Right renal pelvis (tissue), 4 donors: ENCODE results near the gene STX18. TPM values are rescaled to one million over a fixed set of nuclear protein-coding genes. Genes with fewer than 3 reads are reported as not detected.

Experiments used
- DNase-seq, 4 donors: peaks; one replicate each; pipeline ENCODE4 v3.0.0-alpha.2; 2013; ENCODE audit warnings: low read depth in 4 of 4, low spot score in 3 of 4, missing footprints in 1 of 4
- polyA plus RNA-seq, 4 donors: library from polyadenylated mRNA; unstranded; fragments of 120-200 nt; gene quantifications; one replicate each; pipeline ENCODE4 v1.2.1, GENCODE V29; 2013; ENCODE audit not compliant: insufficient read length in 4 of 4

The STX18 gene
- polyA plus RNA-seq, 4 donors: 66.7 to 91.0 (median 78.7) TPM

DNA sequence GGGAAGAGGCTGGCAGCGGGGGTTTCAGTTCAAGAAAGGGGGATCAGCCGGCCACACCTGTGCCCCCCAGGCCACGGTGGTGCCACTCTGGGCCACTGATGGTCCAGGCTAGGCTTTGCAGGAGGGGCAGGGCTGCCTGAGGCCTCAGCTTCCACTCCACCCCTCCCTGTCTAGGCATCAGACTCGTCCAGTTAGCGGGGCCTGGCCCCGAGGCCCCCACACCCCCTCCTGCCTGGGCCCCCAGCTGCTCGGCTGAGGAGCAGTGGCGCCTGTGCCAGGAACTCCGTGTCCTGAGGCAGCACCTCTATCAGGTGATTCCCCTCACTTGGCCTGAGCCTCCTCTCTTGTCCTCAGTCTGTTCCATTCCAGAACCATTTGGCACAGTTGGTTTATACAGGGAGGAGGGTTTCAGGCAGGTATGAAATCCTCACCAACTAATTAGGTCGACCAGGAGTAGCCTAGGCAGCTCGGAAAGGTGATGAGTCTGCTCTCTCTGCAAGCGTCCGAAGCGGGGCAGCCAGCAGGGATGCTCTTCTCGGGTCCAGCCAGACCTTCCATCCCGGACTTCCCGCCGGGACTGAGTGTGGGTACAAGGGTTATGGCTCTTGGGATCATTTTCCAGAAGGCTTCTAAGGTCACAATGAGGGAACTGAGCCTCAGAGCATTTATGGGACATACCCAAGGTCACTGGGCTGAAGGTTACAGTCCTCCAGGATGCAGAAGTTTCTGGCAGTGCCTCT lies 152.8 kb downstream of the STX18 start:
- no peak for DNase-seq

DNA sequence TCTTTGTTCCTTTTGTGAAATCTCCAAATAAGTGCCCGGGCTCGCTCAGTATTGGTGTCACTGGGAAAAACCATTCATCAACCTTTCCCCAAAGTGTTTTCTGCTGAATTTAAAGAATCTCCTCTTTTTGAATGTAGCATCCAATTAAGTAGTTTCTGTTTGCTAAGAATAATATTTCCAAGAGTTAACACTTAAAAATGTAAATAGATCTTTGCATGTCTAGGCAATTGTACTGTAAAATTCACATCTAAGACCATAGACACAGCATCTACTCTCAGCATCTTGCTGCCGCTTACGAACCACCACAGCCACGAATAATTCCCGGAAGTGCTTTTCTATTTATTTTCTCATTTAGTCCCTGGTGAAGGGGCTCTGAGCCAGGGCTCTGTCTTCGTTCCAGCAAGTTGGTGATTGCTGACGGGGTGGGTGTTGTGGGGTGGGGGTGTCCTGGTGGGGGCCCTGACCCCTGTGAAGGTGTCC lies 153.5 kb downstream of the STX18 start:
- DNase-seq: no peak

DNA sequence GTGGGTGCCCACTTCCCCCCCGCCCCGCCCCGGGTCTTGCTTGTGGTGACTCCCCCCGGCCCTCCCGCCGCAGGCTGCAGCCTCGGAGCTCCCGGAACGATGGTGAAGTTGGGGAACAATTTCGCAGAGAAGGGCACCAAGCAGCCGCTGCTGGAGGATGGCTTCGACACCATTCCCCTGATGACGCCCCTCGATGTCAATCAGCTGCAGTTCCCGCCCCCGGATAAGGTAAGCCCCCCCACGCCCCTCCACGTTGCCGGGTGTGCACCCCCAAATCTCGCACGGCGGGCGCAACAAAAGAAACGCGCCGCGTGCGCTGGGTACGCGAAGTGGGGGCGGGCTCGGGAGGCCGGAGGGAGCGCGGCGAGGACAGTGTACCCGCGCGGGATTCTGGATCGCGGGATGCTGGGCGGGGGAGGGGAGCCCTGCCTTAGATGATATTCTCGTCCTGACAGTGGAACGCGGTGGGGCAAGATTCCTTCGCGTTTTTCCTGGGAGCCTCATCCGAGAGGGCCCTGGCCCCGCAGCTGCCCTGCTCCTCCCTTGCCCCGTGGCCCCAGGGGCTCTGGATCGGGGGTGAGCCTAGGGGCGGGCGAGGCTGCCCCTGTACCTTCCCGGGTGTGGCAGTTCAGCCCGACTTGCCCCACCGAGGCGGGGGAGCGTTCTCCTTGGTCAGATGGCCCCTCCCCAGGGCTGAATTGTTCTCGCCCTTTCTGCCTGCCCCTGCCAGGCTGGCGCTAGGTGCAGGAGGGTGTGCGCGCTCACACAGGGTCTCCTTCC lies 154.1 kb downstream of the STX18 start:
- DNase-seq: no peak

DNA sequence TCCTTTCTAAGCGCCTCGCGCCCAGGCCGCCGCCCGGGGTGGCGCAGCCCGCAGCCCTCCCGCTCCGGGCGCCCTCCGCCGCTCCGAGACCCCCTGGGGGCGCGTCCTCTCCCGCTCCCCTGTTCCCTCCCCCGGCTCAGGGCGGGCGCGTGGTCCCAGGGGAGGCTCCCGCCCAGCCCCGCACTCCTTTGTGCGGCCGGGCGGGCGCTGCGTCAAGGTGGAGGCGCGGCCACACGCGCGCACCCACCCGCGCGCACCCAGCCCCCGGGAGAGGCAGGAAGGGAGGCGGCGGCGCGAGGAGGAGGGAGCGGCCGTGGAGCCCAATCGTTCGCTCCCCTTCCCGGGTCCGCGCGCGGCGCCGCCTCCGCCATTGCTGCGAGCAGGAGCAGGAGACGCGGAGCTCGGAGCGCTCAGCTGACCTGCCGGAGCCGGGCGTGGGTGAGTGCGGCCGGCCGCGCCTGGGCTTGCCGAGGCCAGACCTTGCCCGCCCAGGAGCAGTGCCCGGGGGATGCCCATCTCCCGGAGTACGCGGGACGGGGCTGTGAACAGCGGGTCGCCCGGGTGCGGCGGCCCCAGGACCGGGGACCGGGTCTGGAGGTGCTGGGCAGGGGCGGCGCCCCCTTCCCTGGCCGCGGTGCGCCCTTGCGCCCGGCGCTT lies 155.0 kb downstream of the STX18 start, which contains the start of gene NSG1:
Gene NSG1 (plus strand): TSS at position 367 of the 657 bp plus-strand sequence. CDS start 528 bp downstream, outside the sequence.
- no peak for DNase-seq

DNA sequence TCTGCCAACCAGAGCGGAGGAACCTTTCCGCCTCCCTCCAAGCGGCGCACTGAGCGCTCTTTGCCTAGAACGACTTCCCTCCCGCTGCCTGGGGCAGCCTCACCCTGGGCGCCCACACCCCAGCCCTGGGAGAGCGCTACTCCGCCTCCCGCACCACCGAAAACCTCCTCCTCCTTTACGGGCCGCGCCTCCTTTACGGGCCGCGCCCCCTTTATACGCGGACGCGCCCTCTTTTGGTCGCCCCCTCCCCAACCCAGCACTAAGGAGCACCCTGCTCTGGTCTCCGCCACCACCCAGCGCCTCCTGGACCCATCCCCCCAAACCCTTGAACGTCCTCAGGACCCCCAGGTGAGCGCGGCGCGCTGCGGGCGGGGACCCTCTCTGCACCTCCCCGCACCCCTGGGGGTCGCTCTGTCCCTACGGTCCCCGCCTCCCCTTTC lies 155.5 kb downstream of the STX18 start:
- DNase-seq: no peak

DNA sequence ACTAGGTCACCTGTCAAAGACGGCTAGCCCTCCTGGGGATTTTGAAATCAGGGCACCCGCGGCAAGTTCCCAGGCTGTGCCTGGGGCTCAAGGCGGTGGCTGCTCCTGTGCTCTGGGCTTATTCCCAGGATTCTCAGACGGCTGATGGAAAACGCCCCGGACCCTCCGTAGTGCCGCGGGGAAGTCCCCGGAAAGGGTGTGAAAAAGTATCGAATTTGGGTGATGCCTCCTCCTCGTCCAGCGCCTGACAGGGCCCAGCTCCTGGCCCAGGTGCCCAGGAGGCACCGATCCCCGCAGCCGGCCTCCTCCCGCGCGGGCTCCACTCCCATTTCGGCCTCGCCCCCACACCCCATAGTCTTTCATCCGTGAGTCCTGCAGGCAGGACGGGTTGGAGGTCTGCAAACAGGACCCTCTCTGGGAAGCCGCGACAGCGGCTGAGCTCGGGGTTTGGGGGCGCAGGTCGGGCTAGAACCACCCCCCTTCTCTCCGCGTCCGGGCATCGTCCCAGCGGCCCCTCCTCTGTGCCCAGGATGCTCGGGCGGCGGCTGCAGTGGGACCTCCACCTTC lies 156.0 kb downstream of the STX18 start:
- no peak for DNase-seq

DNA sequence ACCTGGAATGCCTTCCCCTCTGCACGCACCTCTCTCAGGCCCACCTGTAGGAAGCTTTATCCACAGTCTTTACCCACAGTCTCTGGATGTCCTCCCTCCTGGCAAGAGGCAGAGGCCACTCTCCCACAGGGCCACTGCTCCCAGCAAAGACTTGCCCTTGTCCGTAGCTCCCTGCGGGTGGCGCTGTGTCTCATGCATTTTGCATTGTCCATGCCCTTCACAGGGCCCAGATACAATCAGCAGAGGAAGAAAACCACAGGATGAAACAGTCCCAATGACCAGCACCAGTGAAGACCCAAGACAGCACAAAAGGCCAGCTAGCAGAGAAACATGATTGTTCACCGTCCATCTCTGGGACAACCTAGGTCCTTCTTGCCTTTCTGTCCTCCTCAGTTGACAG lies 157.0 kb downstream of the STX18 start:
- DNase-seq: no peak

DNA sequence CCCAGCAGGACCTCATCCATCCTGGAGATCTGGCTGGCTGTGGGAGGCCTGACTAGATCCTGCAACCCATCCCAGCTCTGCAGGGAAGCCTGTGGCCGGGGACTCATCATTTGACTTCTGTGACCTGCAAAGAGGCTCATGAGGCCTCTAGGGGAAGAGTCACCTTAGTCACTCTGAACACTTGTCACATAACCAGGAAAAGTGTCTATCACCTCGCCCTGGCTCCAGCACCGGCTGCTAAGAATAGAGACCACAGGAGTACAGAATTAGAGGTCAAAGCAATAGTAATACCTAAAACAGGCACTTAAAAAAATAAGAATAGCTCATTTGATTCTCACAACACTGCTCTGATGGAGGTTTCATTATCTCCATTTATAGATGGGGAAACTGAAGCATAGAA lies 158.8 kb downstream of the STX18 start:
- no peak for DNase-seq

DNA sequence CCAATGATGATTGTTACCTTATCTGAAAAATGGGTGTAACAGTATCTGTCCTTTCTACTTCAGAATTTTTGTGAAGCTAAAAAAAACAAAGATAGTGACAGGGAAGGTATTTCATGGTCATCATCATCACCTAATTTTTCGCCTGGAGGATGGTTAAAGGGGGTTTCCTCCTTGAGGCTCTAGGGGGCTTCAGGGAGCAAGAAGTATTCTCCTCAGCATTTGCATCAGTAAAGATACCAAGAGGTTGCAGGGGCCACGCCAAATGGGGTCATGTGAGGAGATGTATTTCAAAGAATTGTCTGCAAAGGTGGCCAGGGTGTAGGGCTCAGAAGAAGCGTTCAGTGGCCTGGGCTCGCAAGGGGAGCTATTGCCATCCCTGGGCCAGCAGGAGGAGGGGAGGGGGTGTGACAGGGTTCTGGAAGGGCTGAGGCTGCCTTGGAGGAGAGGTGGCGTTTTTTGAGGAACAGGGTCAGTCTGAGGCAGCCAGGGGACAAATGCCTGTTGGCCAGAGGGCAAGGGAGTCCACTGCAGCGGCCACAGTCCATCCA lies 162.2 kb downstream of the STX18 start:
- no peak for DNase-seq

DNA sequence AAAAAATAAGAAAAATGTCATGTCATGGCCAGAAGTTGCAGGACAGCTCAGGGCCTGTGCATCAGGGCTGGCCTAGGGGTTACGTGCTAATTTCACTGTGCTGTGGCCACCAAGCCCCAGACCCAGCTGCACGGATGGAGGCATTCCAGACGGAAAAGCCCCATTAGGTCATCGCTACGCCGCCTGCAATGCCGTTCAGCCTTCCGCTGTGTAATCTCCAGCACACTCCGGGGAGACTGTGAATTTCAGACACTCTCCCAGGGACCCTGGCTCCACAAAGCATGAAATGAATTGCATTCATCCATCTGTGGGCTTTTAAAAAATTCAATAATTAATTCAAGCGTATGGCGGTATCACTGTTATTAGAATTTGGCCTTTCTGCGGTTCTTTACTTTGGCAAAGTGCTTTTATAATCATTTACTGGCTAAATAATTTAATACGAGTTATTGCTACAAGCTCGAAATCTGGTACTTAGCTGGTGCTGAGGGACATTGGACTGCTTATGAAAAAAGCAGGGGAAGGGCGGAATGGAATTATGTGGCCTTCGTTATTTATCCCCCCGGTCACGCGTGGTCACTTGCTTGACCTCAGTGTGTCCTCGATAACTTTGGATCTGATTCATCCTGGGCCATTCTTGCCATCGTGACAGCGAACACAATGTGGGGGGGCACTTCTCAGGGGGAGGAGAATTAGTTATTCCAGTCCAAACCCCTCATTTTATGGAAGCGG lies 164.0 kb downstream of the STX18 start:
- no peak for DNase-seq

DNA sequence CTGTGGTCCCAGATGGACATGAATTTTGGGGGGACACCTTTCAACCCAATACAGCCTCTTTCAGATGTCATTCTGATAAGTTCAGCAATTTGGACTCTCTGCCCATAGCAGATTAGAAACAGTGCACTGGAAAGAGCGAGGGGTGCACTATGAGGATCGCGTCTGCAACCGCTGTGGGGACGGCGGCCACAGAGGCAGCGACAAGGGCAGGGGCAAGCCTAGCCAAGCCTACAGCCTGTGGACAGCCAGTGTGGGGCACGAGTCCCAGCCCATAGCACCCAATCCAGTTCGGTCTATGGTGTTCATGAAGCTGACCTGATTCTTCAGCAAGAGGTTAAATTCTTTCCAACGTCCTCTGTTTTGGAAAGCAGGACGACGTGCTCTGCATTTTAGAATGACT lies 164.7 kb downstream of the STX18 start:
- no peak for DNase-seq

DNA sequence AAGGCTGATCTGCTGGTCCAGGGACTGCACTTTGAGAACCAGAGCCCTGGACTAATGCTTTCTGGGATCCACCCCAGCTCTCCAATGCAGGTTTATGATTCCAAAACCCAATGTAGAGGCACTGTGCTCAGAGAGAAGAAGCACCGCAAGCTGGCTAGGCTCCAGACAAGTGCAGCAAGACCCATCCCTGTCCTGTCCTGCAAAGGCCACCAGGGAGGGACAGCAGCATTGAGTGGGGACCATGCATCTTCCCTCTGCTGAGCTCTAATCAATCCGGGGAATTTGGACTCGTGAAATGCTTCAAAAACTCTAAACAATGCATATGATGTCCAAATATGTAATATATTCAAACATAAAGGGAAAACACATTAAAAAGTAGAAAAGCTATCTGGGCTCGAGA lies 165.8 kb downstream of the STX18 start:
- no peak for DNase-seq

DNA sequence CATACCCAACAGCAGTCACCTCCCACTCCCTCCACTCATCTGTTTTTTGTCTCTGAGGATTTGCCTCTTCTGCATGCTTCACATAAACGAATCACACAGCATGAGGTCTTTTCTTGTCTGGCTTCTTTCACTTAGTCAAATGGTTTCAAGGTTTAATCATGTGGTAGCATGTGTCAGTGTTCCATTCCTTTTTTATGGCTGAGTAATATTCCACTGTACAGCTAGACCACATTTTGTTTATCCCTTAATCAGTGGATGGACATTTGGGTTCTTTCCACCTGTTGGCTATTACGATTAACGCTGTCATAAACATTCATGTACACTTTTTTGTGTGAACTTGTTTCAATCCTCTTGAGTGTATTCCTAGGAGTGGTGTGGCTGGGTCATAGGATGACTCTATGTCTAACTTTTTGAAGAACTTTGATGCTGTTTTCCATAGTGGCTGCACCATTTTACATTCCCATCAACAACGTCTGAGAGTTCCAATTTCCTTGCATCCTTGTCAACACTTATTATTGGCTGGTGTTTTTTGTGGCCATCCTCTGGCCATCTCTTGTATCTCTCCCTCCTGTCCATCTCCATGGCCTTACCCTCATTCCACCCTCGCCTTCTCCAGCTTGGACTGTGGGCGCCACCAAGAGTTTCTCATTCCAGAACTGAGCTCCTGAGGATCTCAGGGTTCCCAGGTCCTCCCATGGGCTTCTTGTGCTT lies 167.3 kb downstream of the STX18 start:
- no peak for DNase-seq

Other genes starting within 250 kb of the STX18 start
- gene NSG1, start 154.9 kb downstream of the STX18 start, polyA plus RNA-seq: 1 to 10 TPM; 4.3 to 6.6 (median 5.1) TPM